GM21360 (cell line): ENCODE data around the gene GK2.

ENCODE experiments used
- ATAC-seq: cut with Tn5 transposase; IDR thresholded peaks from one replicate; pipeline ENCODE4 v1.9.1; 2021; ENCODE audit warnings: mild to moderate bottlenecking, moderate library complexity; ENCODE audit not compliant: unreplicated experiment

Gene GK2

GRCh38 chr4:79408063-79408462 is at the start of gene GK2:
GK2 (minus strand) TSS chr4:79408228; CDS start chr4:79408200, 28 bp downstream.
- no peak for ATAC-seq

GRCh38 chr4:79455216-79455615 is 47.2 kb upstream of the GK2 start:
- ATAC-seq = no peak

- no peak for ATAC-seq
These were observed 46.6 kb upstream of the GK2 start for GRCh38 chr4:79454656-79455055.

- no peak for ATAC-seq
These were observed 42.0 kb upstream of the GK2 start for GRCh38 chr4:79450053-79450452.

- no peak for ATAC-seq
These were observed 38.1 kb upstream of the GK2 start for GRCh38 chr4:79446145-79446544.

- no peak for ATAC-seq
These were observed 37.3 kb upstream of the GK2 start for GRCh38 chr4:79445371-79445781.

GRCh38 chr4:79442422-79442821 is 34.4 kb upstream of the GK2 start:
- ATAC-seq = no peak

- no peak for ATAC-seq
These were observed 31.5 kb upstream of the GK2 start for GRCh38 chr4:79439489-79439888.

- no peak for ATAC-seq
These were observed 23.8 kb upstream of the GK2 start for GRCh38 chr4:79431839-79432238.

- no peak for ATAC-seq
These were observed 21.3 kb upstream of the GK2 start for GRCh38 chr4:79429113-79429903.

GRCh38 chr4:79426989-79427388 is 19.0 kb upstream of the GK2 start:
- no peak for ATAC-seq

GRCh38 chr4:79425586-79425985 is 17.6 kb upstream of the GK2 start:
- ATAC-seq = no peak

- ATAC-seq = no peak
These were observed 13.5 kb upstream of the GK2 start for GRCh38 chr4:79421483-79421882.

GRCh38 chr4:79413886-79414285 is 5.9 kb upstream of the GK2 start:
- no peak for ATAC-seq

GRCh38 chr4:79413032-79413885 is 5.2 kb upstream of the GK2 start:
- no peak for ATAC-seq

- ATAC-seq = no peak
These were observed 3.4 kb downstream of the GK2 start for GRCh38 chr4:79404666-79405065.

- no peak for ATAC-seq
These were observed 4.7 kb downstream of the GK2 start for GRCh38 chr4:79403356-79403755.

- ATAC-seq = no peak
These were observed 5.6 kb downstream of the GK2 start for GRCh38 chr4:79402332-79402851.

- no peak for ATAC-seq
These were observed 9.0 kb downstream of the GK2 start for GRCh38 chr4:79399076-79399475.

GRCh38 chr4:79397951-79398350 is 10.1 kb downstream of the GK2 start:
- no peak for ATAC-seq

- no peak for ATAC-seq
These were observed 11.2 kb downstream of the GK2 start for GRCh38 chr4:79396794-79397193.

- no peak for ATAC-seq
These were observed 12.2 kb downstream of the GK2 start for GRCh38 chr4:79395841-79396240.
